Fibroblast of the aortic adventitia (primary cell): ENCODE data around the gene SNX9. TPM values are rescaled to one million over a fixed set of nuclear protein-coding genes. Genes with fewer than 3 reads are reported as not detected.
A peak's percentile ranks its signal among the peaks of the same experiment; 100 is the strongest.

Experiments
- DNase-seq: peaks from one replicate; pipeline ENCODE4 v3.0.0-alpha.2; 2010; ENCODE audit warnings: low read depth
- H3K4me3 ChIP-seq: 2 replicates; pipeline ENCODE4 v1.5.1; 2011; ENCODE audit warnings: low read depth, mild to moderate bottlenecking, control low read depth, low read length, moderate library complexity
- CTCF ChIP-seq: IDR thresholded peaks from 2 replicates; pipeline ENCODE4 v1.5.1; 2011; ENCODE audit warnings: mild to moderate bottlenecking, low read length, control low read depth, inconsistent platforms; ENCODE audit not compliant: insufficient read depth
- total RNA-seq: library from RNA; depleted of rRNA; stranded (reverse); fragments of >200 nt; gene quantifications from 2 replicates; pipeline ENCODE4 v1.2.3, GENCODE V29; 2012; ENCODE audit warnings: low replicate concordance

Gene SNX9
- total RNA-seq, 1 donor: 182 TPM

- TF ChIP-seq CTCF: no peak
- peak overlapping the region; percentile 78 for H3K4me3 ChIP-seq
- DNase-seq: peak; percentile 50
Observed at GRCh38 chr6:157983406-157984119, 160.5 kb downstream of the SNX9 start.

- TF ChIP-seq CTCF: no peak
- no peak overlapping the region for H3K4me3 ChIP-seq
- no peak for DNase-seq
Observed at GRCh38 chr6:157984128-157984527, 161.1 kb downstream of the SNX9 start.

GRCh38 chr6:157984686-157985225 is 161.7 kb downstream of the SNX9 start:
- DNase-seq: no peak
- no peak overlapping the region for H3K4me3 ChIP-seq
- no peak for TF ChIP-seq CTCF

DNA sequence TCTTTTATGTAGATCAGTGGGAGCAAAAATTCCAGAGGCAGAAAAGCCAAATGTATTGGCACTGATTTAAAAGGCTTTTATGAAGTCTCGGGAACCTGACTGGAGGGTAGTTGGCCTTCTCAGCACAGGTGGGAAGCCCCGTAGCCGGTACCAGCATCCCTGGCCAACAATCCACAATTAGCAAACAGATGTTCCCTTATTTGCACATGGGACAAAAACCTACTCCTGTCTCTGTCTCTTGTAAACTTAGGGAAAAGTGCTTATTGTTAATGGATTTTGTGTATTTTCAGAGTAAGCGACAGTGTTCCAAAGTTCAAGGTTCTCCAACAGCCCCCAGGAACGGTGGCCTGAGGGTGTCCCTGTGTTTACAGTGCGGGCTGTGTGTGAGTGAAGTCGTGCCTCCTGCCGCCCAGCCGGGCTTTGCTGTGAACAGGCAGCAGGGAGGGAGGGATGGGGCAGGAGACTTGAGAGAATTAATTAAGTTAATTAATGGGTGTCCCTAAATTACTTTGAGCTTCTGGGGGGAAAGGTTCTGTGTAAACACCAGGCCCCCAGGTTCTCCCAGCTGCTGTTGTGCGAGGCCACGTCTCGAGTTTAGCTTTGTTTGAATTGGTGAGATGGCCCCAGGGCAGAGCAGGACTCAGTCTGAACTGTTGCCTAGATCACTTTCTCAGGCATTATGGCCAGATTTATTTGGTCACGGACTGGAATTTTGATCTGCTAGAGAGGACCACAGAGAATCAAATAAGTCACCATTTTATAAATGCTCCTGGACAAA is 162.5 kb downstream of the SNX9 start:
- no peak overlapping the region for H3K4me3 ChIP-seq
- no peak for TF ChIP-seq CTCF
- DNase-seq: no peak

DNA sequence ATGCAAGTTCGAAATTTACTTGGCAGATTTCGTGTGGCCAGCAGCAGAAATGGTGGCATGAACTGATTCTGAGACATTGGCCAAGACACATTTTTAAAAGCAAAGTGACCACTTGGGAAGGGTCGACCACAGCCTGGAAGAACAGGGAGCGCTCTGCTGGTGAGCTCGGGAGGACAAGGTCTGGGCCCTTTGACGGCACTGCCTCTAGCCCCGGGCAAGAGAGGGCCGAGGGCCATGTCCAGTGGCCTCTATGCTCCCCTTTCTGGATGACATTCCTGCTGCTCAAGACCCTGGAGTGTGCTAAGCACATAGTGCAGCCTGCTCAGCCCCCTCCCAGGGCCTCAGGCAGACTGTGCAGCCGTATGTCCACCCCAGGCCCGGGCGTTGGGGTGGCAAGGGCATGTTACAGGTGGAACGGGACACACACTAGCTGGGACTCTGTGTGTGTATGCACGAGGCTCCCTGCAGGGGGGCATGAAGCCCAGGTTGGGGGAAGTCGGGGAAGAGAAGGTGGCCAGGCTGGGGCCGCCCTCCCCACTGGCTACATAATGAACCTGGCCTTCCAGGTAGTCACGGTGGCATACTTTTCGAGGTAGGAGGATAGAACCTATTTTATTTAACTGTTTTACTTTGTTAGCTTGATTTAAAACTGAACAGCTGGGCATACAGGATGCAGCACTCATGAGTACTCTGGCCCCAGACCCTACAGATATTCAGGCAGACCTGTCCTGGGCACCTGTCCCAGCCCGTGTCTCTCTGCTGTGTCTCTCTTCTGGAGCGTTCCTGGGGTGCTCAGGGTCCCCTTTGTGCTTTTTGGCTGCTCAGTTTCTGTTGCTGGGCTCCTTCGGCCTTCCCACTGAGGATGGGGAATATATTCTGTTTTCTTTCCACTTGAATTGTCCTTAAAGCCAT is 165.0 kb downstream of the SNX9 start:
- H3K4me3 ChIP-seq: no peak overlapping the region
- TF ChIP-seq CTCF: no peak
- DNase-seq: no peak

DNA sequence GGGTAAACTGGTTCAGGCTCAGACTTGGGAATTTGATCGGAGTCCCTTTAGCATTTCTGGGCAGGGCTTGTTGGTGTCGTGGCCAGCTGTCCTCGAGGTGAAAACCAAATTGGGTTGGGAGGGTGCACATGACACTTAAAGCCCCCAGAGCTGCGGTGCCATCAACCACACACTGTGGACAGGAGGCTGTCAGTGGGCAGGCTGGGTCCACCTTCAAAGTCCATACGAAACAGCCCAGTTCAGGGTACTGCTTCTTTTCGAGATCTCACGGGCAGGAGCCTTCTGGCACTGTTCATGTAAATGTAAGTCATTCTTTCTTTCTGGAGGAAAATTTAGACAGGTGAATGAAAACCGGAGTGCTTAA is 165.6 kb downstream of the SNX9 start:
- no peak for DNase-seq
- TF ChIP-seq CTCF: no peak
- no peak overlapping the region for H3K4me3 ChIP-seq
